ENCODE data around the gene MINK1. TPM values are rescaled to one million over a fixed set of nuclear protein-coding genes. Genes with fewer than 3 reads are reported as not detected.
A peak's percentile ranks its signal among the peaks of the same experiment; 100 is the strongest.

The MINK1 gene
- total RNA-seq, 1 donor from 2014 or later: 26.2 TPM

GRCh38 chr17:4901108-4901647 is 68.0 kb downstream of the MINK1 start:
- H3K4me1 ChIP-seq: no peaks in the 10 kb centered on the region
- Mint-ChIP-seq H3K36me3 (peaks cover 6% of the 10 kb centered on the region), H3K27ac (no peak overlapping the region), H3K27me3 (ENCODE audit: insufficient read depth, low read depth) (peaks cover 11% of the 10 kb centered on the region), H3K4me1 (peaks cover 6% of the 10 kb centered on the region), H3K4me3 (no peak overlapping the region), H3K9me3 (no peaks in the 10 kb centered on the region)
- no peaks in the 10 kb centered on the region for H3K9me3 ChIP-seq (ENCODE audit: low read depth)
- no peaks in the 10 kb centered on the region for H4K20me1 ChIP-seq (ENCODE audit: low read depth)
- H3K4me3 ChIP-seq: no peak overlapping the region
- H3F3A ChIP-seq (ENCODE audit: low read depth): peaks cover 10% of the 10 kb centered on the region
- no peak overlapping the region for H3K4me2 ChIP-seq
- TF ChIP-seq EZH2 (IDR thresholded peaks at IDR 0.05): no peak
- no peak for TF ChIP-seq EZH2phosphoT487 (IDR thresholded peaks at IDR 0.05)
- no peak for TF ChIP-seq CTCF (IDR thresholded peaks at IDR 0.05)
- no peak overlapping the region for H3K9ac ChIP-seq
- peaks cover 35% of the 10 kb centered on the region for H3K27me3 ChIP-seq
- no peak for DNase-seq (ENCODE audit: low spot score)
- no peak overlapping the region for H3K27ac ChIP-seq
- no peak overlapping the region for H2AFZ ChIP-seq (replicated peaks)
- no peaks in the 10 kb centered on the region for H3K79me2 ChIP-seq (ENCODE audit: low read depth)
- no peaks in the 10 kb centered on the region for H3K36me3 ChIP-seq

GRCh38 chr17:4901648-4902344 is 68.7 kb downstream of the MINK1 start:
- Mint-ChIP-seq H3K27me3 (ENCODE audit: insufficient read depth, low read depth) (peaks cover 11% of the 10 kb centered on the region), H3K4me3 (no peak overlapping the region), H3K27ac (no peak overlapping the region), H3K4me1 (peaks cover 6% of the 10 kb centered on the region), H3K9me3 (no peaks in the 10 kb centered on the region), H3K36me3 (peaks cover 6% of the 10 kb centered on the region)
- Histone ChIP-seq H3K9ac (no peak overlapping the region), H3F3A (ENCODE audit: low read depth) (peaks cover 10% of the 10 kb centered on the region), H3K27me3 (peaks cover 40% of the 10 kb centered on the region), H3K9me3 (ENCODE audit: low read depth) (no peaks in the 10 kb centered on the region), H3K36me3 (no peaks in the 10 kb centered on the region), H3K4me2 (no peak overlapping the region), H3K4me1 (no peaks in the 10 kb centered on the region), H3K4me3 (no peak overlapping the region), H3K27ac (no peak overlapping the region), H4K20me1 (ENCODE audit: low read depth) (no peaks in the 10 kb centered on the region), H3K79me2 (ENCODE audit: low read depth) (no peaks in the 10 kb centered on the region), H2AFZ (replicated peaks) (no peak overlapping the region)
- DNase-seq (ENCODE audit: low spot score): no peak
- TF ChIP-seq EZH2phosphoT487 (IDR thresholded peaks at IDR 0.05) (no peak), EZH2 (IDR thresholded peaks at IDR 0.05) (no peak), CTCF (IDR thresholded peaks at IDR 0.05) (no peak)

- Histone ChIP-seq H3K4me3 (no peak overlapping the region), H3K27ac (no peak overlapping the region), H3K9ac (no peak overlapping the region), H3K9me3 (ENCODE audit: low read depth) (no peaks in the 10 kb centered on the region), H3F3A (ENCODE audit: low read depth) (peaks cover 10% of the 10 kb centered on the region), H3K27me3 (peaks cover 41% of the 10 kb centered on the region), H3K4me2 (no peak overlapping the region), H3K4me1 (no peaks in the 10 kb centered on the region), H4K20me1 (ENCODE audit: low read depth) (no peaks in the 10 kb centered on the region), H2AFZ (replicated peaks) (no peak overlapping the region), H3K79me2 (ENCODE audit: low read depth) (no peaks in the 10 kb centered on the region), H3K36me3 (no peaks in the 10 kb centered on the region)
- H3K4me3 Mint-ChIP-seq: peak overlapping the region; percentile 60
- peak overlapping the region; percentile 19 for H3K27ac Mint-ChIP-seq
- peaks cover 10% of the 10 kb centered on the region for H3K4me1 Mint-ChIP-seq
- peaks cover 15% of the 10 kb centered on the region for H3K27me3 Mint-ChIP-seq (ENCODE audit: insufficient read depth, low read depth)
- H3K36me3 Mint-ChIP-seq: peaks cover 6% of the 10 kb centered on the region
- H3K9me3 Mint-ChIP-seq: no peaks in the 10 kb centered on the region
- no peak for TF ChIP-seq EZH2 (IDR thresholded peaks at IDR 0.05)
- no peak for TF ChIP-seq CTCF (IDR thresholded peaks at IDR 0.05)
- no peak for TF ChIP-seq EZH2phosphoT487 (IDR thresholded peaks at IDR 0.05)
- DNase-seq (ENCODE audit: low spot score): no peak
Observed at GRCh38 chr17:4902540-4902939, 69.4 kb downstream of the MINK1 start.
